NCI-H1930 (cell line): Measurements from ENCODE around the gene UBE2H.
A peak's percentile ranks its signal among the peaks of the same experiment; 100 is the strongest.
"Not testable (repeated sequence)": the region's sequence is repeated elsewhere in the genome, so short reads cannot be mapped to it uniquely, and the experiment has no call there.

ENCODE experiments used
- DNase-seq, 2 experiments: peaks; one replicate each; lab custom pipeline; 2025; lab: John Stamatoyannopoulos, UW

UBE2H gene

GRCh38 chr7:129843365-129843898 lies 109.3 kb downstream of the UBE2H start:
- peak; percentile 26 to 52 for DNase-seq

- DNase-seq, result no peak
Measured at GRCh38 chr7:129841465-129841864, 111.3 kb downstream of the UBE2H start.

GRCh38 chr7:129840757-129841156 lies 112.0 kb downstream of the UBE2H start:
- no peak for DNase-seq

- DNase-seq, result no peak
Measured at GRCh38 chr7:129836983-129837382, 115.8 kb downstream of the UBE2H start.

GRCh38 chr7:129835569-129835968 lies 117.2 kb downstream of the UBE2H start:
- DNase-seq, result no peak

- not testable (repeated sequence) for DNase-seq
Measured at GRCh38 chr7:129833353-129833752, 119.4 kb downstream of the UBE2H start.

GRCh38 chr7:129832701-129833227 lies 120.0 kb downstream of the UBE2H start:
- DNase-seq, result no peak

GRCh38 chr7:129832282-129832681 lies 120.5 kb downstream of the UBE2H start:
- no peak for DNase-seq

- no peak for DNase-seq
Measured at GRCh38 chr7:129831424-129832058, 121.2 kb downstream of the UBE2H start.

GRCh38 chr7:129830949-129831348 lies 121.8 kb downstream of the UBE2H start:
- DNase-seq, result no peak

- DNase-seq, result peak; percentile 47 to 75
Measured at GRCh38 chr7:129829737-129830631, 122.8 kb downstream of the UBE2H start.

GRCh38 chr7:129828989-129829736 lies 123.6 kb downstream of the UBE2H start:
- no peak for DNase-seq

- no peak for DNase-seq
Measured at GRCh38 chr7:129828078-129828762, 124.5 kb downstream of the UBE2H start.

GRCh38 chr7:129827467-129827990 lies 125.2 kb downstream of the UBE2H start:
- no peak for DNase-seq

- not testable (repeated sequence) for DNase-seq
Measured at GRCh38 chr7:129826895-129827294, 125.9 kb downstream of the UBE2H start.

GRCh38 chr7:129825209-129825970 lies 127.4 kb downstream of the UBE2H start:
- DNase-seq, result peak; percentile 89 to 92

GRCh38 chr7:129824291-129825208 lies 128.2 kb downstream of the UBE2H start:
- peak; percentile 79 to 92 for DNase-seq

GRCh38 chr7:129823143-129823542 lies 129.6 kb downstream of the UBE2H start:
- not testable (repeated sequence) for DNase-seq

- DNase-seq, result no peak
Measured at GRCh38 chr7:129821476-129821875, 131.3 kb downstream of the UBE2H start.
